Superior temporal gyrus (tissue), 1 donor: Measurements from ENCODE around the gene HERC3.
A peak's percentile ranks its signal among the peaks of the same experiment; 100 is the strongest.
"Not testable (repeated sequence)": the region's sequence is repeated elsewhere in the genome, so short reads cannot be mapped to it uniquely, and the experiment has no call there.

ENCODE experiments used
- DNase-seq: peaks from one replicate; pipeline ENCODE4 v3.0.0-alpha.2; 2016; ENCODE audit errors: extremely low spot score

The HERC3 gene

GRCh38 chr4:88609387-88609786, 17.1 kb downstream of the HERC3 start:
- no peak for DNase-seq

- DNase-seq, result not testable (repeated sequence)
Observed at GRCh38 chr4:88609794-88610193, 17.5 kb downstream of the HERC3 start.

GRCh38 chr4:88610771-88611170, 18.5 kb downstream of the HERC3 start:
- peak; percentile 42 for DNase-seq

- DNase-seq, result no peak
Observed at GRCh38 chr4:88613417-88613875, 21.2 kb downstream of the HERC3 start.

- DNase-seq, result no peak
Observed at GRCh38 chr4:88614058-88614457, 21.8 kb downstream of the HERC3 start.

GRCh38 chr4:88616275-88617150, 24.2 kb downstream of the HERC3 start:
- peak; percentile 44 for DNase-seq

GRCh38 chr4:88618782-88619485, 26.7 kb downstream of the HERC3 start:
- no peak for DNase-seq

GRCh38 chr4:88619971-88620370, 27.7 kb downstream of the HERC3 start:
- no peak for DNase-seq

GRCh38 chr4:88621763-88622327, 29.6 kb downstream of the HERC3 start:
- no peak for DNase-seq

- DNase-seq, result no peak
Observed at GRCh38 chr4:88623097-88623496, 30.8 kb downstream of the HERC3 start.

- DNase-seq, result no peak
Observed at GRCh38 chr4:88628746-88629145, 36.5 kb downstream of the HERC3 start.

GRCh38 chr4:88629826-88630225, 37.5 kb downstream of the HERC3 start:
- DNase-seq, result no peak

GRCh38 chr4:88630756-88631155, 38.5 kb downstream of the HERC3 start:
- no peak for DNase-seq

- DNase-seq, result no peak
Observed at GRCh38 chr4:88643932-88644331, 51.7 kb downstream of the HERC3 start.

- no peak for DNase-seq
Observed at GRCh38 chr4:88645994-88646393, 53.7 kb downstream of the HERC3 start.

GRCh38 chr4:88646528-88647280, 54.4 kb downstream of the HERC3 start:
- no peak for DNase-seq

GRCh38 chr4:88649716-88650115, 57.4 kb downstream of the HERC3 start:
- DNase-seq, result no peak

- DNase-seq, result no peak
Observed at GRCh38 chr4:88653371-88653946, 61.2 kb downstream of the HERC3 start.

- no peak for DNase-seq
Observed at GRCh38 chr4:88655226-88655625, 62.9 kb downstream of the HERC3 start.

- DNase-seq, result peak; percentile 73
Observed at GRCh38 chr4:88659055-88659889, 67.0 kb downstream of the HERC3 start.

- DNase-seq, result no peak
Observed at GRCh38 chr4:88659890-88660208, 67.6 kb downstream of the HERC3 start.
